ENCODE results near the gene ELMO1.

ELMO1 gene

DNA sequence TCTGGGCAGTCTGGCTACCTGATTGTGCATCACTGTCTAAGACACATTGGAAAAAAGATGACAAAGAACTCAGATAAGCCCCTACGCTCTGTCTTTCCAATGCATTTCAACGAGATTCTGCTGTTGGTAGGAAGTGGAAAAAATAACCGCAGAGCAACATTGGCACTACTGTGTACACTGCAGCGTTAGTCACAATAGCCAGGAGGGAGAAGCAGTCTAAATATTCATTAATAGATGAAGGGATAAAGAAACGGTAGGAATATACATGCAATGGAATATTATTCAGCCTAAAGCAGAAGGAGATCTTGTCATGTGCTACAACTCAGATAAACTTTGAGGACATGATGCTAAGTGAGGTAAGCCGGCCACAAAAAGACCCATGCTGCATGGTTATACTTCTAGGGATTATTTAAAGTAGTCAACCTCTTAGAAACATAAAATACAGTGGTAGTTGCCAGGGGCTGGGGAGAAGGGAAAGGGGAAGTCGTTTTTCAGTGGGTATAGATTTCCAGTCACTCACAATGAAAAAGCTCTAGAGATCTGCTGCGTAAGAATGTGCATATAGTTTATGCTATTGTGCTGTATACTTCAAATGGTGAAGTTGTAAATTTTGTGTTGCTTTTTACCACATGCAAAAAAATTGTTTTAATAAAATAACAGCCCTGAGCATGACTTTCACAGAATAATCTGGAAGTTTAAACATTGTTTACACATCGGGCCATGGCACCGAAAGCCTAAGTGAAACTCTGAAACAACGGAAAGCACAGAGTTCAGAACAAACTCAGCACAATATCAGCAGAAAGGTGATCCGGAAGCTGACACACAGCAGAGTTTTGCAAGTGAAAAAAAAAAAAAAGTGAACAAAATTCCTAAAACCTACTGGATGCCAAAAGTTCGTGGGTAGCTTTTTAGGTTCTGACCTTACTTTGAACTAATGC is 40.1 kb downstream of the ELMO1 start:
- no peak for DNase-seq (ENCODE audit: low spot score)

DNA sequence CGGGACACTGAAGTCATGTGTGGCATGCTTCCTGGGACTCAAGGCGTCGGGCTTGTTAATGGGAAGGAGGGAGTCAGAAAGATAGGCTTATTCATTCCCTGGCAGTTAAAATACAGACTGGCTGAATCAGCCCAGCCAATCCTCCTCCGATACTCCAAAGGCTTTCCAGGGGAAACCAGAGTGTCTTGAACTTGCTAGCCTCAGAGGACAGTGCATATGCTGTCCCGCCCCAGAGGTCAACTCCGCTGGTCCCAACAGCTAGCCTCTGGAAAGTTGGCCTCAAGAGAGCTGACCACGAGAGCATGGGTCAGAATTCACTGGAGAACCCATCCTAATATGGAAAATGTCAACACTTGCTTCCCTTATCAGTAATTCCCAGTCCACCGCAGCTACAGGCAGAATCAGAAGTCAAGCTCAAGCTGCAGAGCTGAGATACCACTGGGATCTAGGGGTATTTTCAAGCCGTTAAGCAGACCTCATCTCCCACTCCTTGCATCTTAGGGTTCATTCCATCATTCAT is 43.0 kb downstream of the ELMO1 start:
- no peak for DNase-seq (ENCODE audit: low spot score)

DNA sequence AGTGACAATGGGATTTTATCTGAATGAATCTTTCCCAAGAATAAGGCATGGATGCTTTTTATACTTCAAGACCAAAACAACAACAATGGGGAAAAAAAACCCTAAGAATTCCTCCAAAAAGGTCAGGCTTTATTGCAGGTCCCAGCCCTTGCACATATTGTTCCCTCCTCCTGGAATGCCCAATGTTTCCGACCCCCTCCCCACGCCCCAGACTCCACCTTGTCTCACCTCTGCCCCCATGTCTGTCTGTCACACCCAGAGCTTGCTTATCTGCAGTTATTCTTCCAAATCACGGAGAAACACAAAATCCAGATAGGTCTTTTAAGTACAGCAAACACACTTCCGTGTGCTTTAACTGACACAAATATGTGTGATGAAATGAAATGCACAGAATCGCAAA is 43.5 kb downstream of the ELMO1 start:
- DNase-seq (ENCODE audit: low spot score) = no peak

DNA sequence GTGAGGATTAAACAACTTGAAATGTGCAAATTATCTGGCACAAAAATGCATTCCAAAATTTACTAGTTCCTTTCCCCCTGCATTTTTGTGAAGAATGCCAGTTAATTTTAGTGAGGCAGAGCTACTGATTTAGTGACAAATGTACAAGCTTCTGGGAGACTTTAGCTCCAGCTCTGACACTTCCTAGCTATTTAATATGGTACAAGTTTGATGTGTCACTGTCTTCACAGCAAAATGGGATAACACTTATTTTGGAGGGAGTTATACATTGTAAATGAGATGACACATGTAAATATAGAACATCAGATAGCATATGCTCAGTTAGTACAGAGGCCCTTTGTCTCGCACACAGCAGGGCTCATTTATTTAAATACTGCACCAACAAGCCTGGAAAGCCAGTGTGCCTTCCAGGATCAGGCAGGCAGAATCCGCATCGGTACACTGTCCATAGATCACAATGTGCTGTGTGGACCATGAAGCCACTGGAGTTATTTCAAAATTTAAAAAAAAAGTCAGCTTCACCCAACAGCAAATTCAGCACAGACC is 48.7 kb downstream of the ELMO1 start:
- DNase-seq (ENCODE audit: low spot score) = no peak

DNA sequence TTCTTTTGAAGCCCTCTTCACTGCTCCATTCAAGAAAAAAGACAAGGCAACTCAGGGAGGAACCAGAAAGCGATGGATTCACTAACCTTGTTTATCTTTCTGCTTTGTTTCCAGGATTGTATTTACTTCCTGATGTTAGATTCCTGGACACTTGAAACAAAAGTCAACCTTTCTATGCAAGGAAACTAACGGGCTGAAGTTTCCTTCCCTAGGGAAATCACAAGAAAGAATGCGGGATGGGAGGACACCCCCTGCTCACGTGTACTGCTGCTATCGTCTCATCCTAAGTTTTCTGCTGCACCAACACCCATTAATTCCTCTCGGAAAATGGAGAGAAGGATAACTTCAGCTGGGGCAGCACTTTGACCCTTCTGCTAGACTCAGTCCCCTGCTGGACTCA is 50.3 kb downstream of the ELMO1 start:
- DNase-seq (ENCODE audit: low spot score) = no peak

DNA sequence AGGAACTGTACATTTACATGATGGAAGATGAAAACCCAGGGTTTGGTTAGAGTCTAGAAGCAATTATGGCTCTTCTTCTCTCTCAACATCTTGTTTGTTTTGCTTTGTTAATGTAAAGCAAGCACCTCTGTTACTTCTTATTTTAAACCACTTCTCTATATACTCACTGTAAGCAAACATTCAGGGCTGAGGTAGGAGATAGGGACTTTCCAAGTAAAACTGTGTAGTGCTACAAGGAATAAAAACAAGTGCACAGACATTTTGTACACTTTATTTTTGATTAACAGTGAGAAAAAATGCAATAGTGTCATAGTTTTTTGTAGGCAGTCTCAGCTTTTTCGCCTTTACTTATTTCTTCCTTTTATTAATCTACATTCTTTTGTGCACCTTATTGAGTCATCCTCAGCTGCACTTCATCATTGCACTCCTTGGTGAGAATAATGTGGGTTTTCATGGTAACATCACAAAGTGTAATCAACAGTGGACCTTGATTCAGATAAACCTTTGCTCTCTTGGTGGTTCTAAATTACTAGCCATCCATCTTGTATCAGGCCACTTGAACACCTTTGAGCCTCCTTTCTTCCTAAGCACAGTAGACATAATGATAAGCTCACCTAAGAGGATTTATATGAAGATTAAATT is 52.9 kb downstream of the ELMO1 start:
- no peak for DNase-seq (ENCODE audit: low spot score)

DNA sequence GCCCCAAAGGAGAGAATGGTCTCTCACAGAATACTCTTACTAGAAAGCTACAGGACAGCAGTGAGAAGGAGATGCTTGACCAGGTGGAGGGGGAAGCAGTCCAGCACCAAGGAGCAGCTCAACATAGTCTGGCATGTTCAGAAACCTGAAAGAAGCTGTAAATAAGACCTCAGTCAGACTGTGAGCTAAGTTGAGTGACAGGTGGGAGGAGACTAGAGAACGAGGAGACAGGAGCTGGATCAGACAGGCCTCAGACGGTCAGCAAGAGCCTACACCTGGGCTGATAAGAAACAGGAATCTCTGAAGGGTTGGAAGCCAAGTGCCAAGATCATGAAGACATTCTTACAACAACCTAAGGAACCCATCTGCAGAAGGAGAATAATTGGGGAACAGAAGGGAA is 54.5 kb downstream of the ELMO1 start:
- no peak for DNase-seq (ENCODE audit: low spot score)

DNA sequence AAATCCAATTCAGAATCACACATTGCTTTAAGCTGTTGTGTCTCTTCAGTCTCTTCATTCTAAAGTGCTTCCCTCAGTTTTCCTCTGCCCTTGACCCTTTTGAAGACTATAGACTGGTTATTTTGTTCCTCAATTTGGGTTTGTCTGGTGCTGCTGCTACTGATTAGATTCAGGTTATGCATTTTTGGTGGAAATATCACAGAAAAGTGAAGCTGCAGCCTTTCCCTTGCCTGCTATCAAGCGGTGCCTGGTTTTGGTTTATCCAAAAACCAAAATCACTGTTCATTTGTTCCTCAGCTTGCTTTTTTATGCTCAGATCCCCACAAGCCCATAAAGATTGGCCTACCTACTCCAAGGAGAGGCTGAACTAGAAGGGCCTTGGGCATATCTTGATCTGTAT is 55.2 kb downstream of the ELMO1 start:
- no peak for DNase-seq (ENCODE audit: low spot score)

DNA sequence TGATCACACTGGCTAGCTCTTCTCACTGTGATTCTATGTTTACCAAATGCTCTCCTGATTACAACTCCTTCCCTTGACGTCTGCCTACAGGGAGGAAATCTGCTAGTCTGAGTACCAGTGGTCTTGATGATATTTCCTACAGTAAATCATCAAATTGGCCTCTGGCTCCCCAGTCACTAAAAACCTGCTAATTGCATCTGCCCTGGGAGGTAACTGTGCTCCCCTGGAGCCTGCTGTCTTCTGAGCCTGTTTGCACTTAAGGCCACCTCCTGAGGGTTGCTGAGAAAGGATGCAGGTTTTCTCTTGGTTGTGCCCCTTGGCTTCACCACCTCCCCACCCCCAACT is 56.0 kb downstream of the ELMO1 start:
- no peak for DNase-seq (ENCODE audit: low spot score)

DNA sequence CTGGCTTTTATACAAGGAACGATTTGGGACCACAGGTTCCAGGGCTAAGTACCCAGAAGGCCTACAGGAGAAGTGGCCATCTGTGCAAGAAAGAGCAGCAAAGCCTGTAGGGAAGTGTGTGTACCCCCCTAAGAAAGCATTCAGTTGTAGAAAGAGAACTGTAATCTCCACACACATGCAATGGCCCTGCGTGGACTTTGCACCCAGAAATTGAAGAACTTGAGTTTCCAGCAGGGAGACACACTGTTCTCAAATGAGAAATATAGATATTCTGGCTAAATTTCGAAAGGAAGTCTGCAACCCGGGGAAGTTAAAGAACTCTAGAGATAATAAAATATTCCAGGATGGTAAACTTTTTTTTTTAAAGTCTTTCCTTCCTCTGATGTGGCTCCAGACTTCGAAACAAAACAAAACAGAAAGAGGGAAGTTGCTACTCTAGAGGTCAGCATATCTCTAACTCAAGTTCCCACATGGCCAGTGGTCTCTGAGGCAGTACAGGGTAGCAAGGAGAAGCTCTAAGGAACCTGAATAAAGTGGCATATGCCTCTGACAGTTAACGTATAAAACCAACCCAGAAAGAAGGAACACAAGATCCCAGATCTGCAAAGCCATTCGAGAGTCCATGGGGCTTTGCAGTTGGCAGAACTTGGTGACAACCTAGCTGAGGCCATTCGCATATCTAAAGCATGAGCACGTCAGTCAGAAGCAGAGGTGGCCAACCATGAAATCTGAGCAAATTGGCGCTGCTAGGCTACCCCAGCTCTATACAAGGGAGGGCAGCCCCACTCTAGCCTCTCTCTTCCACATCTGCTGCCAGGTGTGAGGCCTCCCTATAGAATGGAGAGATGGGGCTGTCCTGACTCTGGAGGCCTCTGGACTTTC is 56.6 kb downstream of the ELMO1 start:
- no peak for DNase-seq (ENCODE audit: low spot score)

DNA sequence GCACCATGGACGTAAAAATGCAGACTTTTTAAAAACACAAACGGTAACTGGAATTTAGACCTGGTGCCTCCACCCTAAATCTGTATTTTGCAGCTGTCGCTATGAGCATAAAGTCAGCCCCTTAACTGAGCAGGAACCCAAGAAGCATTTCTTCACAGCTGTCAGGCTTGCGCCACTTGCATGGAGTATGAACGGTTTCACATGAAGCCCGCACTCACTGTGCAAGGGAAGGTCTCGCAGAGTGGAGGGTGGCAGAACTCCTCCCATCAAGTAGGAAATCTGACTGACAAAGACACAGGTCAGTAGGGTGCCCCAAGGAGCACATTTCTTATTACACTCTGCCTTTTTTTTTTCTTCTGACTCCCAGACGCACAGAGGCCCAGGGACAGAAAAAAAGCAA is 58.5 kb downstream of the ELMO1 start:
- no peak for DNase-seq (ENCODE audit: low spot score)

DNA sequence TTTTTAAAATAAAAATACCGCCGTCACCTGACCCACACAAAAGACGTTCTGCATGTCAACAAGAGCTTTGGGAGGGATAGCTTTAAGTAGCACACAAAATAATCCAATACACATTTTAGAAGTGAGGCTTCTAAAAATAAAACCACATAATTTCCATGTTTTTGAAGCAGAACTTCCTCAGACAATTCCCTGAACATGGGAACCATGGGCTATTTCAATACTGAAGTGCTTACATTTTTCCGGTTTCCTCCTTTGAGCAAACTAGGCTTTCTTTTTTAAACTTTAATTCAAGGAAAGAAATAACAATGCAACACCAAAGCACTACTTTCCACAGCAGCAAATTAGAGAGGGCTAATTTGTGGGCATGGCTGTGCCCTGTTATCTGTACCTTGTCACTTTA is 59.9 kb downstream of the ELMO1 start:
- DNase-seq (ENCODE audit: low spot score) = no peak

DNA sequence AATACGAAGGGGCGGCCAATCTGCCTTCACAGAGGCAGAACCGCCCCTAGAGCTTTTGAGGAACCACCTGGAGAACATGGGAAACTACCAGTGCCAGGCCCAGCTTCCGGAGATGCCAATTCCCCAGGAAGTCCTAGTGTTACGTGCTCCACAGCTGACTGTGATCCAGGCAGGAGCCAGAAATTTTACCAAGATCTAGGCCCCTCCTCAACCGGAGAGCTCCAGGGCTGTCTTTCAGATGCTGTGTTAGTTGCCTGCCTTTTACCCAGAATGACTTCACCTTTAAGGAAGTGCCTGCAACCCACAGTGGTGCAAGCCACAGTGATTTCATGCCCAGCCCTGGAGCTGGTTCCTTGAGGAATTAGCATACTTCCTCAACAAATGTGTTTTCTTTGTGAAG is 62.9 kb downstream of the ELMO1 start:
- DNase-seq (ENCODE audit: low spot score) = no peak

DNA sequence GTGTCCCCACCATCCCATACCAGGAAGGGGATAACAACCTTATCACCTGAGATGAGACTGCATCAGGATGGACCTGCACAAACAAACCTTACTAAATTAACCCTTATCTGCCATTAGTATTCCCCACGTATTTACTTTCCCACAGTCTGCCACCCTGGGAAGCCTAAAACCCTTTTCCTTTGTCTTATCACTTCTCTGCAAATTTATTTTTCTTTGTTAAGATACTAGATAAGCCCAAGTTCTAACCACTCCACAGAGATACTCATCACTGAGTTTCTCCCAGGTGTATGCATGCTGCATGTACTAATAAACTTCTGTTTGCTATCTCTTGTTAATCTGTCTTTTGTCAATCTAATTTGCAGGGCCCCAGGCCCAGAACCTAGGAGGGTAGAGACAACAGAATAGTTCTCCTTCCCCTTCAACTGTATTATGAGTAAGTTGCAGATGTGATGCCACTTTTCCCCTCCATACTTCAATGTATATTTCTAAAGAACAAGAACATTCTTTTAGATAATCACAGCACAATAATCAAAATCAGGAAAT is 66.0 kb downstream of the ELMO1 start:
- no peak for DNase-seq (ENCODE audit: low spot score)

DNA sequence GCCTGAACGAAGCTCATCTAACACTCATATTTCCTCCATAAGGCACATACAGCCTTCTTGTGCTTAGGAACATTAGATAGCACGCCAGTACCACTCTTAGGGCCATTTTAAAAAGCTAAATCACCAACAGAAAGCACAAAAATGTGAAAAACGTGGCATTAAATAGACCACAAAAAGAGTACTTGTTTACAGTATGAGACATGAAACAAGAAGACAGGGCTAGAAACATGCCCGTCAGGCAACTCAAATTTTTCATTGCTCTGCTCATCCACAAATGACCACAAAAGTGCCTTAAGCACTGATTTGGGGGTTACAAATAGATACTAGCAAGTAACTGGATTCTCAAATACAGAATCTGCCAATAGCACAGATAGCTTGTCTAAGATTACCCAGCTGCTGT is 67.8 kb downstream of the ELMO1 start:
- no peak for DNase-seq (ENCODE audit: low spot score)

DNA sequence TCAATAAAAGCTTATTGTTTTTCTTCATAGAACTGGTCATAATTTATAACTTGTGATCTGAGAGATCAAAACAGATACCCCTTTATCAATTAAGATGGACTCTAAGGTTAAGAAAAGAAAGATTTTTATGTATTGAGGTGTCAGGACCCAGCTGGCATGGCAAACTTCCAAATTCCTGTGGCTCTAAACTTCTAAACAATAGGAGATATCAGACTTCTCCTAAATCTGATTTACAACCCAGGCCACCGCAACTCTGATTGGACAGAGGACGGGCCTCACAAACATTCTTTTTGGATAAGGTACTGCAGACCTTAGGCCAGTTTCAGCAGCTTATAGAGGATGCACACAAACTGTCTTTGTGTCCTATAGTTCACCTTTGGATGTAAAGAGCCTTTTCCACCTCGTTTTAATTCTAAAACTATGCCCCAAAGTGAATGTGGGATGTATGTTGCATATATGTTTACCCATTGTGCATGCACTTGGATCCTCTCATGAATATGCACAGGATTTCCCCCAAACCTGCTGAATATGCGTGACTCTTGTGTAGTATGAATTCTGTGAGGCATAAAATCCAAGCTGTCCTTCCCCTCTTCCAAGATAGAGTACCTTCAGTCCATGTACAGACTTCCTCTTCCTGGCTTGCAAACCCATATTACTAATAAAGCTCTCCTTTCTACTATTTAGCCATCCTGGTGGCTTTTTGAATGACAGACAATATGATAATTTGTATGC is 69.0 kb downstream of the ELMO1 start:
- no peak for DNase-seq (ENCODE audit: low spot score)

DNA sequence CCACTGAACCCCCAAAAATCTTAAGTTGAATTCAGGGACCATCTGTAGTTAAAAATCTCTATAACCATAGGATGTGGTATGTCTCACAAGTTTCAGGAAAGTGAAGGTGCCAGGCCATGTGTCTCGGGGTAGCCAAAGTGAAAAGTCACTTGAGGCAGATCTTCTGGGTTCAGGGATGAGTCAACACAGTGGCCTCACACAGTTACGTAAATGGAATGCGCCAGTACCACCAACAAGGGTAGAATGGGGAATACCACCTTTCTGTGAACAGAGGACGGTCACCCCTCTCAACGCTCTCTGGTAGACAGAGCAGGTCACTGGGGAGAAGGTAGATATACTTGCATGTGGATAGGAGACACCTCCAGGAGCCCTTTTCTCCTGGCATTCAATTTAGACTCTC is 71.4 kb downstream of the ELMO1 start:
- DNase-seq (ENCODE audit: low spot score) = no peak

DNA sequence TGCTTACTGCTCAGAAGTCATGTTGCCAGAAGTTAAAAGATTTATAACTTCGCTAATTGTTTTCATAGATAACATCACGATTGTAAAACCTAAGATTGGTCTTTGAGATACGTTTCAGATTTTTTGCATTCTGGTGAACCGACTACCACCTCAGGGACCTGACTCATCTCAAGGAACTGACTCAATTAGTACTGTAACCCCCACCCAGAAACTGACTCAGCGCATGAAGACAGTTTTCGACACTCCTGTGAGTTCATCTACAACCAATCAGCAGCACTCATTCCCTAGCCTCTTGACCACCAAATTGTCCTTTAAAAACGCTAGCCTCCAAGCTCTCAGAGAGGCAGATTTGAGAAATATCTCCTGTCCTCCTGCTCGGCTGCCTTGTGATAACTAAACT is 72.3 kb downstream of the ELMO1 start:
- no peak for DNase-seq (ENCODE audit: low spot score)

DNA sequence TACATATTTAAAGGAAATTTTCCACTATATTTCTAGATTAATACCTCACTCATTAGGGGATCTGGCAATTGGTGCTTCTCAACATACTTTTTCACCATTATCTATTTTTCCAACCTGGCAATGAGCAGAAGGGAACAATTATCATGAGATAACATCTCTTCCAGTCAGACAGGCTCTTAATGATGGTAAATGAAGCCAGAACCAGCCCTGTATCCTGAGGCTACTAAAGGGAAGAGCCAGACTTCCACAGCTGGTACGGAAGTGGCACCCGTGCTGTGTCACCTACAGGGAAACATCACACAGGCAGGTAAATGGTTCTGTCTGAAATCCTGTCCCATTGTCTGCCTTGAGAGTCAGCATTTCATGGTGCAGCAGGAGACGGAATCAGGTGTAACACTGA is 75.9 kb downstream of the ELMO1 start:
- DNase-seq (ENCODE audit: low spot score) = no peak

DNA sequence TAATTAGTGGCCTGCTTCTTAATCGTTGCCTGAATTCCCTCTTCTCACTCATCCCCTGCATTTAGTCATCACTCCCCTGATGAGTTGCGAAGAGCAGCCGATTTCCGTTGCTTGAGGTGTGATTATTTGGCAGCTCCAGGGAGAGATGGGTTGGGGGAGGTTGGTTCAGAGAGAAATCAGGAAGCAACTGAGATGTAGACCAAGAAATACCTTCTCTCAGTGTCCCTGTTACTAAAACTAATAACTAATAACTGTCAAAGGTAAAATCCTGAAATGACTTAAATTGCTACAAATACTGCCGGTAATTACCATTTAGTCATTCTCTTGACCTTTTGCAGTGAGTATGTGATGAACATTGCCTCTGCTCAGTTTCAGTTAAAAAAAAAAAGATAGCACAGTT is 76.9 kb downstream of the ELMO1 start:
- no peak for DNase-seq (ENCODE audit: low spot score)

DNA sequence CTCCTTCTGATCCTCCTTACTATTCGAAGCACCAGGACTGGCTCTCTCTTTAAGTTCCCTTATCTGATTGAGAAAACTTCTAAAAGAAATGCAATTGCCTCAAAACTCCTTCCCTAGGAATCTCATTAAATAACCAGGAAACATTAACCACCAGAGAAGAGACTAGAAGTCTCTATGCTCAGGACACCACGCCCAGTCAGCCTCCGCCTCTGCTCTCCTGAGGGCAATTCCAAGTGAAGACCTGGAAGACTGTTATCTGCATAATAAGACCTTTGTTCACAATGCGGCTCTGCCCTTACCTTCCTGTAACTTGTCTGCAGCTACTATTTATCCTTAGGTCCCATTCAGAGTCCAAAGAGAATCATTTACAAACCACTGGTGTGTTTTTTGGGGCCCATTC is 78.8 kb downstream of the ELMO1 start:
- DNase-seq (ENCODE audit: low spot score) = no peak

All from AG08396 (cell line).